HG03342 (cell line): ENCODE data around the gene ADCYAP1R1.

ENCODE experiments used
- ATAC-seq: cut with Tn5 transposase; IDR thresholded peaks from one replicate; pipeline ENCODE4 v1.9.1; 2021; ENCODE audit warnings: mild to moderate bottlenecking, moderate library complexity; ENCODE audit not compliant: unreplicated experiment

The ADCYAP1R1 gene

GRCh38 chr7:31082447-31082846 is 30.3 kb downstream of the ADCYAP1R1 start:
- ATAC-seq, result no peak

- ATAC-seq, result no peak
These were observed 31.2 kb downstream of the ADCYAP1R1 start for GRCh38 chr7:31083210-31083786.

GRCh38 chr7:31084226-31084625 is 32.1 kb downstream of the ADCYAP1R1 start:
- no peak for ATAC-seq

- no peak for ATAC-seq
These were observed 35.2 kb downstream of the ADCYAP1R1 start for GRCh38 chr7:31087351-31087750.

- ATAC-seq, result no peak
These were observed 39.9 kb downstream of the ADCYAP1R1 start for GRCh38 chr7:31091924-31092434.

GRCh38 chr7:31092606-31093005 is 40.5 kb downstream of the ADCYAP1R1 start:
- no peak for ATAC-seq

GRCh38 chr7:31093282-31093681 is 41.2 kb downstream of the ADCYAP1R1 start:
- no peak for ATAC-seq

GRCh38 chr7:31094271-31094670 is 42.2 kb downstream of the ADCYAP1R1 start:
- ATAC-seq, result no peak

- ATAC-seq, result no peak
These were observed 43.4 kb downstream of the ADCYAP1R1 start for GRCh38 chr7:31095286-31096197.

- ATAC-seq, result no peak
These were observed 44.2 kb downstream of the ADCYAP1R1 start for GRCh38 chr7:31096198-31096876.

GRCh38 chr7:31096877-31097258 is 44.8 kb downstream of the ADCYAP1R1 start:
- no peak for ATAC-seq

GRCh38 chr7:31098642-31099360 is 46.7 kb downstream of the ADCYAP1R1 start:
- no peak for ATAC-seq

- ATAC-seq, result no peak
These were observed 47.6 kb downstream of the ADCYAP1R1 start for GRCh38 chr7:31099451-31100444.

GRCh38 chr7:31100445-31100844 is 48.3 kb downstream of the ADCYAP1R1 start:
- ATAC-seq, result no peak

GRCh38 chr7:31100871-31101270 is 48.8 kb downstream of the ADCYAP1R1 start:
- no peak for ATAC-seq

GRCh38 chr7:31101544-31101943 is 49.4 kb downstream of the ADCYAP1R1 start:
- ATAC-seq, result no peak

- no peak for ATAC-seq
These were observed 50.3 kb downstream of the ADCYAP1R1 start for GRCh38 chr7:31102151-31102972.

GRCh38 chr7:31102973-31103850 is 51.1 kb downstream of the ADCYAP1R1 start:
- ATAC-seq, result no peak
